Central memory CD8-positive, alpha-beta T cell (primary cell): ENCODE data around the gene C19orf53.
A peak's percentile ranks its signal among the peaks of the same experiment; 100 is the strongest.
"Not testable (repeated sequence)": the region's sequence is repeated elsewhere in the genome, so short reads cannot be mapped to it uniquely, and the experiment has no call there.

Source experiments
- ATAC-seq: fragments of 150-1000 bp; cut with Tn5 transposase; replicated peaks from 2 replicates; pipeline ENCODE4 v1.10.0; 2022; ENCODE audit warnings: mild to moderate bottlenecking, moderate FRiP score, moderate number of reproducible peaks; ENCODE audit not compliant: poor library complexity, severe bottlenecking; ENCODE audit errors: extremely low read depth
- DNase-seq, 2 donors: peaks; one replicate each; pipeline ENCODE4 v3.0.0; 2021; ENCODE audit warnings: low spot score in 2 of 2
- H3K27ac Mint-ChIP-seq: one replicate; pipeline ENCODE4 v1.8.0; 2022; ENCODE audit warnings: low read depth, mild to moderate bottlenecking, moderate library complexity, mixed read lengths
- H3K27me3 Mint-ChIP-seq: one replicate; pipeline ENCODE4 v1.8.0; 2022; ENCODE audit warnings: mixed read lengths
- H3K36me3 Mint-ChIP-seq: one replicate; pipeline ENCODE4 v1.8.0; 2022; ENCODE audit warnings: mild to moderate bottlenecking, moderate library complexity, mixed read lengths; ENCODE audit not compliant: insufficient read depth
- H3K4me1 Mint-ChIP-seq: one replicate; pipeline ENCODE4 v1.8.0; 2022; ENCODE audit warnings: mixed read lengths
- H3K4me3 Mint-ChIP-seq: one replicate; pipeline ENCODE4 v1.8.0; 2022; ENCODE audit warnings: mild to moderate bottlenecking, moderate library complexity, mixed read lengths
- H3K9me3 Mint-ChIP-seq: one replicate; pipeline ENCODE4 v1.8.0; 2022; ENCODE audit warnings: mixed read lengths

The C19orf53 gene

DNA sequence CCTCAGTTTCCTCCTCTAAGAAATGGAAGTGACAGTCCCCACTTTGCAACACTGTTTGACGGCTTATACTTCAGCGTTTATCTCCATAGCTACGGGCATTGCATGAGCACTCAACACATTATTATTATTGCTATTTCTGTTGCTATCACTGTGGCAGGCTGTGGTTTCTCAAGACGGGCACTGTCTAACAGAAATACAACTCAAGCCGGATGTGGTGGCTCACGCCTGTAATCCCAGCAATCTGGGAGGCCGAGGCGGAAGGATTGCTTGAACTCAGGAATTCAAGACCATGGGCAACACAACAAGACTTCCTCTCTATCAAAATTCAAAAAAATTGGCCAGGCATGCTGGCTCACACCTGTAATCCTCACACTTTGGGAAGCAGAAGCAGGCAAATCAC, 16.1 kb downstream of the C19orf53 start:
- DNase-seq (peak; percentile 34 to 72), ATAC-seq (peak; percentile 74)
- Mint-ChIP-seq H3K36me3 (peaks cover 18% of the 10 kb centered on the region), H3K4me1 (peaks cover 39% of the 10 kb centered on the region), H3K4me3 (peak overlapping the region; percentile 85), H3K27ac (peak overlapping the region; percentile 100), H3K9me3 (no peaks in the 10 kb centered on the region), H3K27me3 (no peaks in the 10 kb centered on the region)

DNA sequence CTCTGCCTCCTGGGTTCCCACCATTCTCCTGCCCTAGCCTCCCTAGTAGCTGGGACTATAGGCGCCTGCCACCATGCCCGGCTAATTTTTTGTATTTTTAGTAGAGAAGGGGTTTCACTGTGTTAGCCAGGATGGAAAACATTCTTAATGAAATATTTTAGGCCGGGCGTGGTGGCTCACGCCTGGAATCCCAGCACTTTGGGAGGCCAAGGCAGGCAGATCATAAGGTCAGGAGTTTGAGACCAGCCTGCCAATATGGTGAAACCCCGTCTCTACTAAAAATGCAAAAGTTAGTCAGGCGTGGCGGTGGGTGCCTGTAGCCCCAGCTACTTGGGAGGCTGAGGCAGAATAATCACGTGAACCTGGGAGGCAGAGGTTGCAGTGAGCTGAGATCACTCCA, 19.1 kb downstream of the C19orf53 start:
- Mint-ChIP-seq H3K4me1 (peaks cover 42% of the 10 kb centered on the region), H3K36me3 (peaks cover 13% of the 10 kb centered on the region), H3K4me3 (peak overlapping the region; percentile 93)
- H3K27me3 Mint-ChIP-seq, H3K27ac Mint-ChIP-seq, H3K9me3 Mint-ChIP-seq, ATAC-seq, DNase-seq: not testable (repeated sequence)

- ATAC-seq = no peak
- H3K36me3 Mint-ChIP-seq = peaks cover 13% of the 10 kb centered on the region
- no peak for DNase-seq
- H3K9me3 Mint-ChIP-seq = no peaks in the 10 kb centered on the region
- peak overlapping the region; percentile 90 for H3K27ac Mint-ChIP-seq
- peak overlapping the region; percentile 93 for H3K4me3 Mint-ChIP-seq
- no peaks in the 10 kb centered on the region for H3K27me3 Mint-ChIP-seq
- peaks cover 33% of the 10 kb centered on the region for H3K4me1 Mint-ChIP-seq
Measured at GRCh38 chr19:13794398-13794756, 20.1 kb downstream of the C19orf53 start.

- Mint-ChIP-seq H3K4me3 (peak within 1 kb of the TSS; percentile 93), H3K36me3 (peaks cover 13% of the 10 kb centered on the region)
Measured at GRCh38 chr19:13794757-13795589, 20.7 kb downstream of the C19orf53 start, which contains the start of gene ZSWIM4. TSS of gene ZSWIM4 (plus strand) at chr19:13795443. CDS start at chr19:13795649, 206 bp downstream.

DNA sequence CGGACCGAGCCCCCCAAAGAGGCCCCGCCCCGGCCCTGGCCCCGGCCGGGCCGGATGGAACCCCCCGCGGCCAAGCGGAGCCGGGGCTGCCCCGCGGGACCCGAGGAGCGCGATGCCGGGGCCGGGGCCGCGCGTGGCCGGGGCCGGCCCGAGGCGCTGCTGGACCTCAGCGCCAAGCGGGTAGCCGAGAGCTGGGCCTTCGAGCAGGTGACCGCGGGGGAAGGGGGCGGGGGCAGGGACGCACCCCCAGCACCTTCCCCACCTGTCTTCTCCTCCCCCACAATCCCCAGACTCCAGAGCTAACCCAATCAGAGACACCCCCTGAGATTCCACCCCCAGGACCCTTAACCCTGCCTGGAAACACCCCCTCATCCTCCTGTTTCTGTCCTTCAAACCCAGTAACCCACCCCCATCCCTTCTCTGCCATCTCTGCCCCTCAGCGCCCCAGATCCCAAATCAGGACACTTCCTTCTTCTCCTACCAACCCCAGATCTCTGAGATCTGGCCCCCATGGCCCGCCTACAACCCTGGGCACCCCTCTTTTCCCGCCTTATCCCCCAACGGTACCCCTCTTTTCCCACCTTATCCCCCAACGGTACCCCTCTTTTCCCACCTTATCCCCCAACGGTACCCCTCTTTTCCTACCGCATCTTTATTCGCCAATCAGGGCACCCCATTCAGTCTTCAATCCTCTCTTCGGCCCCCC, 21.5 kb downstream of the C19orf53 start:
- no peaks in the 10 kb centered on the region for H3K9me3 Mint-ChIP-seq
- ATAC-seq = peak; percentile 7

More at GRCh38 chr19:13794757-13795589, 20.7 kb downstream of the C19orf53 start, which contains the start of gene ZSWIM4:
- DNase-seq (peak; percentile 70 to 76), ATAC-seq (peak; percentile 71)
- Mint-ChIP-seq H3K27ac (peak within 1 kb of the TSS; percentile 90), H3K9me3 (no peaks in the 10 kb centered on the region), H3K4me1 (peaks cover 31% of the 10 kb centered on the region), H3K27me3 (no peaks in the 10 kb centered on the region)

DNA sequence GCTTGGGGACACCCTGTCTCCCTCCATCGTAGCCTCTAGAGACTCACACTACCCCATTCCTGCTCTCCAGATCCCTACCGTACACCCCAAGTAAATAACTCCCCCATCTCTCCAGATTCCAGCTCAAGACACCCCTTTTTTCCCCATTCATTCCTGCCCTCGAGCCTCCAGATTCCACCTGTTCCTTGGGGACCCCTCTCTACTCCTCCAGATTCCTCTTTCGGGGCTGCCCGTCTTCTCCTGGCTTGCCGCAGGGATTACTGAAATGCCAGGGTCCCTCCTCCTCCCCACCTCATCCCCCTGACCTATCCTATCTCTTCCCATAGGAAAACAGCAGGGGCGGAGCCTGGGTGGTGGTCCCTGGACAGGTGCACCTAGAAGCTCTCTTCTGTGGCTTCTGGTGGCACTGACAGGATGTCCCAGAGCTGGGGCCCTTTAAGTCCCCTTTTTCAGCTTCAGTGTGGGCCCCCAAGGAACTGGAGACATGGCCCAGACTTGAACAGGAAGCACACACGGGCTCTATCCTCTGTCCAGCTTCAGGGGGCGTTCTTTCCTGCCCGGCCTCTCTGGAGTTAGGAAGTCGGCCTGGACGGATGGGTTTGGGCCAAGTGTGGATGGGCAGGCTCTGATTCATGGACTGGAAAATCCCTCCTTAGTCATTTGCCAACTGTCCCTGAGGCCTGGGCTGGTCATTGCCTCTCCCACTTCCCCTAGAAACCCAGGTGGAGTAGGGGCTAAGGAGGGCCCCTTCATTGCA, 22.2 kb downstream of the C19orf53 start:
- H3K27ac Mint-ChIP-seq = peak overlapping the region; percentile 90
- H3K36me3 Mint-ChIP-seq = peaks cover 7% of the 10 kb centered on the region
- no peaks in the 10 kb centered on the region for H3K27me3 Mint-ChIP-seq
- H3K9me3 Mint-ChIP-seq = no peaks in the 10 kb centered on the region
- peaks cover 23% of the 10 kb centered on the region for H3K4me1 Mint-ChIP-seq
- ATAC-seq = no peak
- H3K4me3 Mint-ChIP-seq = peak overlapping the region; percentile 93
- no peak for DNase-seq

More for the DNA sequence above, 21.5 kb downstream of the C19orf53 start:
- Mint-ChIP-seq H3K36me3 (peaks cover 6% of the 10 kb centered on the region), H3K4me1 (peaks cover 23% of the 10 kb centered on the region), H3K4me3 (peak overlapping the region; percentile 93), H3K27me3 (no peaks in the 10 kb centered on the region), H3K27ac (peak overlapping the region; percentile 90)
- no peak for DNase-seq

GRCh38 chr19:13797058-13797440, 22.8 kb downstream of the C19orf53 start:
- H3K4me3 Mint-ChIP-seq = peak overlapping the region; percentile 93
- peaks cover 4% of the 10 kb centered on the region for H3K36me3 Mint-ChIP-seq
- H3K4me1 Mint-ChIP-seq = peaks cover 23% of the 10 kb centered on the region
- H3K27me3 Mint-ChIP-seq = no peaks in the 10 kb centered on the region
- H3K9me3 Mint-ChIP-seq = no peaks in the 10 kb centered on the region
- DNase-seq (no peak), ATAC-seq (no peak)
- H3K27ac Mint-ChIP-seq = no peak overlapping the region

DNA sequence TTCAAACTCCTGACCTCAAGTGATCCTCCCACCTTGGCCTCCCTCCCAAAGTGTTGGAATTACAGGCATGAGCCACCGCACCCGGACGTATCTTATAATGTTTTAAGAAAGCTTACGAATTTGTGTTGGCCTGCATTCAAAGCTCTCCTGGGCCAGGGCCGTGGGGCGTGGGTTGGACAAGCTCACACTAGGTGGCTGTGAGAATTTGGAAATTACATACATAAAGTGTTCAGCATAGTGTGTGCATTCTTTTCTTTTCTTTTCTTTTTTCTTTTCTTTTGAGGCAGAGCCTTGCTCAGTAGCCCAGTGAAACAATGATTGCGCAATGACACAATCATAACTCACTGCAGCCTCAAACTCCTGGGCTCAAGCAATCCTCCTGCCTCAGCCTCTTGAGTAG, 23.6 kb downstream of the C19orf53 start:
- no peaks in the 10 kb centered on the region for H3K9me3 Mint-ChIP-seq
- ATAC-seq (no peak), DNase-seq (no peak)
- peak overlapping the region; percentile 29 for H3K4me3 Mint-ChIP-seq
- no peaks in the 10 kb centered on the region for H3K27me3 Mint-ChIP-seq
- peaks cover 23% of the 10 kb centered on the region for H3K4me1 Mint-ChIP-seq
- H3K36me3 Mint-ChIP-seq = peaks cover 4% of the 10 kb centered on the region
- peak overlapping the region; percentile 38 for H3K27ac Mint-ChIP-seq

- H3K9me3 Mint-ChIP-seq = no peaks in the 10 kb centered on the region
- no peak overlapping the region for H3K27ac Mint-ChIP-seq
- no peak overlapping the region for H3K4me3 Mint-ChIP-seq
- H3K27me3 Mint-ChIP-seq = no peaks in the 10 kb centered on the region
- peaks cover 4% of the 10 kb centered on the region for H3K36me3 Mint-ChIP-seq
- H3K4me1 Mint-ChIP-seq = peaks cover 16% of the 10 kb centered on the region
- DNase-seq (no peak), ATAC-seq (no peak)
Measured at GRCh38 chr19:13799669-13800068, 25.4 kb downstream of the C19orf53 start.

GRCh38 chr19:13803038-13803437, 28.8 kb downstream of the C19orf53 start:
- Mint-ChIP-seq H3K9me3 (no peaks in the 10 kb centered on the region), H3K27ac (no peak overlapping the region), H3K4me1 (no peaks in the 10 kb centered on the region), H3K27me3 (no peaks in the 10 kb centered on the region), H3K4me3 (no peak overlapping the region), H3K36me3 (peaks cover 4% of the 10 kb centered on the region)
- no peak for ATAC-seq
- DNase-seq = no peak

- Mint-ChIP-seq H3K36me3 (peaks cover 7% of the 10 kb centered on the region), H3K4me3 (no peak overlapping the region), H3K27me3 (no peaks in the 10 kb centered on the region), H3K27ac (no peak overlapping the region), H3K4me1 (no peaks in the 10 kb centered on the region), H3K9me3 (no peaks in the 10 kb centered on the region)
- ATAC-seq = no peak
- no peak for DNase-seq
Measured at GRCh38 chr19:13804830-13805683, 30.8 kb downstream of the C19orf53 start.

- Mint-ChIP-seq H3K36me3 (peaks cover 5% of the 10 kb centered on the region), H3K4me1 (no peaks in the 10 kb centered on the region), H3K27me3 (no peaks in the 10 kb centered on the region), H3K27ac (no peak overlapping the region), H3K4me3 (no peak overlapping the region), H3K9me3 (no peaks in the 10 kb centered on the region)
- ATAC-seq (no peak), DNase-seq (no peak)
Measured at GRCh38 chr19:13806728-13807127, 32.5 kb downstream of the C19orf53 start.
